HCT116 (cell line): ENCODE measurements around the gene RIMKLA.

Experiments used
- ATF3 ChIP-seq: IDR thresholded peaks from 2 replicates; pipeline ENCODE4 v1.6.1; 2012
- CEBPB ChIP-seq: IDR thresholded peaks from 2 replicates; pipeline ENCODE4 v1.6.1; 2012; ENCODE audit warnings: low read depth
- CTCF ChIP-seq, 3 experiments: fragments of 200-600 bp in 1 of 3; sonication (generic) in 1 of 3; IDR thresholded peaks in 2 of 3; conservative IDR thresholded peaks in 1 of 3; 2 replicates each; pipeline ENCODE4 v1.5.1; 2012 to 2017; ENCODE audit warnings: low read depth in 2 of 3, low read length in 2 of 3, antibody characterized with exemption in 1 of 3, borderline replicate concordance in 1 of 3, control low read depth in 1 of 3, mild to moderate bottlenecking in 1 of 3, mixed read lengths in 1 of 3, mixed run types in 1 of 3, moderate library complexity in 1 of 3; ENCODE audit not compliant: insufficient read depth in 1 of 3
- EZH2 ChIP-seq: fragments of 200-600 bp; sonication (generic); IDR thresholded peaks from 2 replicates; pipeline ENCODE4 v1.6.1; 2017; ENCODE audit warnings: antibody characterized with exemption, mixed run types
- MAX ChIP-seq: IDR thresholded peaks from 2 replicates; pipeline ENCODE4 v1.6.1; 2012
- POLR2A ChIP-seq: IDR thresholded peaks from 2 replicates; pipeline ENCODE4 v1.7.0; 2011; ENCODE audit warnings: borderline replicate concordance; ENCODE audit not compliant: insufficient read depth, insufficient read length; ENCODE audit errors: extremely low read depth
- POLR2AphosphoS5 ChIP-seq: IDR thresholded peaks from 2 replicates; pipeline ENCODE4 v1.6.1; 2011; ENCODE audit warnings: mild to moderate bottlenecking, low read depth, low read length, moderate library complexity
- YY1 ChIP-seq: IDR thresholded peaks from 2 replicates; pipeline ENCODE4 v1.6.1; 2011; ENCODE audit warnings: low read length, low read depth, moderate library complexity, mild to moderate bottlenecking; ENCODE audit not compliant: insufficient replicate concordance; ENCODE audit errors: extremely low read depth
- ZBTB33 ChIP-seq: IDR thresholded peaks from 2 replicates; pipeline ENCODE4 v1.6.1; 2011; ENCODE audit warnings: mild to moderate bottlenecking, low read length, moderate library complexity; ENCODE audit not compliant: insufficient replicate concordance; ENCODE audit errors: extremely low read depth
- ZNF274 ChIP-seq: fragments of 200-500 bp; sonication (Bioruptor generic); IDR thresholded peaks from 2 replicates; pipeline ENCODE4 v1.6.1; 2014; ENCODE audit warnings: mild to moderate bottlenecking, low read depth, low read length, inconsistent platforms

- TF ChIP-seq POLR2A, result no peak
- no peak for TF ChIP-seq CEBPB
- no peak for TF ChIP-seq ZNF274
- TF ChIP-seq EZH2, result no peak
- TF ChIP-seq CTCF (IDR thresholded peaks at IDR 0.05 in 2 of 3, conservative IDR thresholded peaks at IDR 0.05 in 1 of 3; ENCODE audit: borderline replicate concordance in 1 of 3, insufficient read depth in 1 of 3, low read depth in 2 of 3, low read length in 2 of 3), result no peak
- TF ChIP-seq POLR2AphosphoS5, result no peak
- TF ChIP-seq MAX, result no peak
- no peak for TF ChIP-seq ATF3
- TF ChIP-seq YY1, result no peak
- no peak for TF ChIP-seq ZBTB33
These were observed 47.7 kb upstream of the RIMKLA start for GRCh38 chr1:42332877-42333276.
